Measurements from ENCODE around the gene TWSG1. TPM values are rescaled to one million over a fixed set of nuclear protein-coding genes. Genes with fewer than 3 reads are reported as not detected.

TWSG1 gene
- total RNA-seq, 1 donor: 157 TPM

DNA sequence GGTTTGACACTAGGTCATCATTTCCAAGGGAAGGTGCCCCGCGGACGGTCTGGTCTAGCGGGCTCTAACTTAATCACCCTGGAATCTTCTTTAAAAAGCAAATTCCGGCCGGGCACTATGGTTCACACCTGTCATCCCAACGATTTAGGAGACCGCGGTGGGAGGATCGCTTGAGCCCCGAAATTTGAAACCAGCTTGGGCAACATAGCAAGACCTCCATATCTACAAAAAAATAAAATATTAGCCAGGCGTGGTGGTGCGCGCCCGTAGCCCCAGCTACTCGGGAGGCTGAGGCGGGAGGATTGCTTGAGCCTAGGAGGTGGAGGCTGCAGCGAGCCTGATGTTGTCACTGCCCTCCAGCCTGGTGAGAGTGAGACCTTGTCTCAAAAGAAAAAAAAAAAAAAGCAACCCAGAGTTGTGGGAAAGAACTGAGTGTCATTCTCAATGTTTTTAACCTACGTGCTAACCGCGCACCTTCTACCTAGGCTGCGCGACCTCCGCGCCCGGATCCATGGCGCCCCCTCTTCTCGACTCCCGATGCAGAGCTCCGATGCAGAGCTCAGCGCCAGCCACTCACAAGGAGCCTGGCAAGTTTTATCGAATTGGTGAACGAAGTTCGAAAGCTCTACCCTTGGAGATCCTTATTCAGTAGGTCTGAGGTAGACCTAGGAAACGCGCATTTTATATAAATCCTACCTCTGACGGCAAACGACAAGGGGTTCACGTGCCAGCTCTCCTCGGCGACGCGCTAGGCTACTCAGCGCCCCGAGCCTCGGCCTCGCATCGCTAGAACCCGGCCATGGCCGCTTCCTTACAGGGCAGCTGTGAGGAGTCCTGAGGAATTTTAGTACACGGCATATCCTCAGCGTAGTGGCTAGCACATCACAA lies 888 bp upstream of the TWSG1 start:
- TF ChIP-seq, protein P1, sequence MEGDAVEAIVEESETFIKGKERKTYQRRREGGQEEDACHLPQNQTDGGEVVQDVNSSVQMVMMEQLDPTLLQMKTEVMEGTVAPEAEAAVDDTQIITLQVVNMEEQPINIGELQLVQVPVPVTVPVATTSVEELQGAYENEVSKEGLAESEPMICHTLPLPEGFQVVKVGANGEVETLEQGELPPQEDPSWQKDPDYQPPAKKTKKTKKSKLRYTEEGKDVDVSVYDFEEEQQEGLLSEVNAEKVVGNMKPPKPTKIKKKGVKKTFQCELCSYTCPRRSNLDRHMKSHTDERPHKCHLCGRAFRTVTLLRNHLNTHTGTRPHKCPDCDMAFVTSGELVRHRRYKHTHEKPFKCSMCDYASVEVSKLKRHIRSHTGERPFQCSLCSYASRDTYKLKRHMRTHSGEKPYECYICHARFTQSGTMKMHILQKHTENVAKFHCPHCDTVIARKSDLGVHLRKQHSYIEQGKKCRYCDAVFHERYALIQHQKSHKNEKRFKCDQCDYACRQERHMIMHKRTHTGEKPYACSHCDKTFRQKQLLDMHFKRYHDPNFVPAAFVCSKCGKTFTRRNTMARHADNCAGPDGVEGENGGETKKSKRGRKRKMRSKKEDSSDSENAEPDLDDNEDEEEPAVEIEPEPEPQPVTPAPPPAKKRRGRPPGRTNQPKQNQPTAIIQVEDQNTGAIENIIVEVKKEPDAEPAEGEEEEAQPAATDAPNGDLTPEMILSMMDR (IDR thresholded peaks at IDR 0.05; ENCODE audit: insufficient read depth, low read length): no peak
- H3K4me3 ChIP-seq (ENCODE audit: low read depth, low read length): peak overlapping the region; percentile 72
- DNase-seq (ENCODE audit: low read depth): no peak

DNA sequence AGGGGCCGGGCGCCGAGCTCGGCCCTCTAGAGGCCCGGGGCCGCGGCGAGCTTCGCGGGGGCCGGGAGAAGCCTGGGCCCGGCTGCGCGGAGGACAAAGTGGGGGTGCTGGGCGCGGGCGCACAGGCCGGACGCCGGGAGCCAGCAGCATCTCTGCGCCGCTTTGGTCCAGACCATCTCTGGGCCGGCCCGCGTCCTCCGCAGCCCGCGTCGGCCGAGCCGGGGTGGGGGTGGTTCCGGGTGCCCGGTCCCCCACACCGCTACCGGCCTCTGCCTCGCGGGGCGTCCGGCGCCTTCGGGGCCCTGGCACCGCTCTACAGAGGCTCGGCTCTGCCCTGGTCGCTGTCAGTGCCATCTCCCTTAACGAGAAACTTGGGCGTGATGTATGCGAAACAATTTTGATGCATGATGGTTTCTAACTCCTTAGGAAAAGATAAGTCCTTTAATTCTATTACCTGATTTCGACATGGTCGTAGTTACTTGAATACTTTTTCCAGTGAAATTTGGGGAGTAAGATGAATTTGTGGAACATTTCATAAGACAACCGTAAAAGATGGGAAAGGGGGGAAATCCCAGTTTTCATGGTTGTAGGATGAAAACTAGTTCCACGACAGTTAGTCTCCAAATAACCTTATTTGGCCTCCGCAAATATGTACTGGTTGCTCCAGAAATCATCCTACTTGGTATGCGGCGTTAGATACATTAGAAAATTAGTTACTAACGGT lies 562 bp downstream of the TWSG1 start:
- H3K4me3 ChIP-seq (ENCODE audit: low read depth, low read length): peak overlapping the region; percentile 80
- DNase-seq (ENCODE audit: low read depth): peak; percentile 45
- TF ChIP-seq, protein P1 (IDR thresholded peaks at IDR 0.05; ENCODE audit: insufficient read depth, low read length): no peak

DNA sequence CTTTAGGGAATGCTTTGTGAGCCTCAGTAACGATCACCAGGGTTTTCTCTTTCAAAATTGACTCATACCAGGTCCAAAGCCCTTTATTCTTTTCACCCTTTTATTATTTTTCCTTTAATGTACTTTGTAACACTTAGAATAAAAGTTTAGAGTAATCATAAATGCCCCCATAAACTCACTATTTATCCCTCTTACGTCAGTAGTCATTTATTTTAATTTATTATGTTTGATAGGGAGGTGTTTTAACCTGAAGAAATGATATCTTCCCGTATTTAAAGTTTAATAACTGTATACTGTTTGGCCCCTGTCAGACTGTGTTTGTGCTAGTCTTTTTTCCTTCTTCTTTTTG lies 1.1 kb downstream of the TWSG1 start:
- no peak for DNase-seq (ENCODE audit: low read depth)
- TF ChIP-seq, protein P1 (IDR thresholded peaks at IDR 0.05; ENCODE audit: insufficient read depth, low read length): no peak
- peak overlapping the region; percentile 80 for H3K4me3 ChIP-seq (ENCODE audit: low read depth, low read length)

DNA sequence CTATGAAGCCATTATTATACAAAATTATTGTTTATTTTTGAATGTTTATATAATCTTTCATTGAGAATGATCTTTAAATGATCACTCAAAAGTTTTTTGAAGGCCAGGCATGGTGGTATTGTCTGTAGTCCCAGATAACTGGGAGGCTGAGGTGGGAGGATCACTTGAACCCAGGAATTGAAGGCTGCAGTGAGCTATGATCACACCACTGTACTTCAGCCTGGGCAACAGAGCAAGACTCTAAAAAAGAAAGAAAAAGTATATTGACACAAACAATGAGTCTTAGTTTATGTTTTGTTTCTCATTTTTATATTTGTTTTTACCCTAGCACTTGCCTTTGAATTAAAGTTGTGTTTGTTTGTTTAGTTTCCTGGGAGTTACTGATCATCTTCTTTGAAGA lies 2.3 kb downstream of the TWSG1 start:
- no peak for DNase-seq (ENCODE audit: low read depth)
- no peak overlapping the region for H3K4me3 ChIP-seq (ENCODE audit: low read depth, low read length)
- TF ChIP-seq, protein P1 (IDR thresholded peaks at IDR 0.05; ENCODE audit: insufficient read depth, low read length): no peak

DNA sequence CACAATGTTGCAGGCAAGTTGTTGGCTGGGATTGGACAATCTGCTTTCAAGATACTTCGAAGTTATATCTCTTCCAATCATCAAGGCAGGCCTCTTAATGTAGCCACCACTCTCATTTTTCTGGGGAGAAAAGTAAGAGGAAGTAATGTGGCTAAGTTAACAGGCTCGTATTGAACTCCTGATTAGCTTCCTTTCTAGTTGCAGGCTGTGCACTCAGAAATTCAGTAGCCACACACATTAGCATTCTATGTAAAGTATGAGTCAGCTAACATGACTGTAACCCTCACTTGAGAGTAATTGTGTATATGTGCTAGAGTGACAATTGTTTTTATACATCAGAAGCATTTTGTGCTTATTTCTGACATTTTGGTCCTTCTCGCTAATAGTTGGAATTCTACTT lies 3.3 kb downstream of the TWSG1 start:
- H3K4me3 ChIP-seq (ENCODE audit: low read depth, low read length): no peak overlapping the region
- TF ChIP-seq, protein P1 (IDR thresholded peaks at IDR 0.05; ENCODE audit: insufficient read depth, low read length): no peak

DNA sequence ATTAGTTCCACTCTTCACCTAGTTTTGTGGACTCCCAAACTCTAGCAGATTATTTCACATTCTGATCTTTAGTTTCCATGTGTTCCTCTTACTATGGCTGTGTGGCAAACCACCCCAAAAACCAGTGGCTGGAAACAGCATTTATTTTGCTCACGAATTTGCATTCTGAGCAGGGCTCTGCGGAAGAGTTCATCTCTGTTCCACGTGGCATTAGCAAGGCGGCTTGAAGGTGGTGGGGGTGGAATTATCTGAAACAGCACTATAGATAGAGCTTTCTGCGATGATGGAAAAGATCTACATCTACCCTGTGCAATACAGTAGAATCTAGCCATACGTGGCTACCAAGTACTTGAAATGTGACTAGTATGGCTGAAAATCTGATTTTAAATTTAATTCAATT lies 5.9 kb downstream of the TWSG1 start:
- H3K4me3 ChIP-seq (ENCODE audit: low read depth, low read length): no peak overlapping the region
- TF ChIP-seq, protein P1 (IDR thresholded peaks at IDR 0.05; ENCODE audit: insufficient read depth, low read length): no peak
- DNase-seq (ENCODE audit: low read depth): no peak

More for the DNA sequence above, 3.3 kb downstream of the TWSG1 start:
- DNase-seq (ENCODE audit: low read depth): no peak

All from fibroblast of the aortic adventitia (primary cell).